Suppressor macrophage treated with lipopolysaccharide for 4 hours (primary cell): ENCODE measurements around the gene SHTN1.

Experiments
- DNase-seq: peaks from one replicate; pipeline ENCODE4 v3.0.0-alpha.2; 2020

The SHTN1 gene

DNA sequence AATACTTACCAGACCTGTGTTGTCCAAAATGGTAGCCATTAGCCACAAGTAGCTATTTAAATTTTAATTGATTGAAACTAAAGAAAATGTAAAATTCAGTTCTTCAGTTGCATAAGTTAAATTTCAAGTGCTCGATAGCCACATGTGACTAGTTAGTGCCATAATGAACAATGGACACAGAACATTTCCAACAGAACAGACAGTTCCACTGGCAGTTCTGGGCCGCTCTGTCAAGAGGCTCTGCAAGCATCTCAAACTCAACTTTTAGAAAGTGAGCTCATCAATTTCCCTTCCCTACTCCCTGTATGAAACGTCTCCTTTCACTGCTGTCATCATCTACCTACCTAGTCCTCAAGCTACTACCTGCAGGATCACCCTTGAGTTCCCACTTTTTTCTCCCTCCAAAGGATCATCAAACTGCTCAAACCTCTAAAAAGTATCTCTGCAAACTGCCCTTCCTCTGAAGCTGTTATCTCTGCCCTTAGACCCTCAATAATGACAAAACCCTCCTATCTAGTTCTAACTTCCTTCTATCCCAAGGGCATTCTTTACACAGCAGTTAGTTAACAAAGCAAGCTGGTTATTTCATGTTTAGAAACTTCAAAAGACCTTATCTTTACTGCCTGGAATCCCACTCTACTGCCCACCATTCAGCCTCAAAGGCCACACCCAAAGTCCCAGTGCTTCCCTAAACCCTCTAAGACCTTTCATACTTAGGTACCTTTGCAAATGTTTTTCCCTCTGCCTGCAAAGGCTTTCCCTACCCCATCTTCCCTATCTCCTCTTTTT, 20.6 kb downstream of the SHTN1 start:
- no peak for DNase-seq

DNA sequence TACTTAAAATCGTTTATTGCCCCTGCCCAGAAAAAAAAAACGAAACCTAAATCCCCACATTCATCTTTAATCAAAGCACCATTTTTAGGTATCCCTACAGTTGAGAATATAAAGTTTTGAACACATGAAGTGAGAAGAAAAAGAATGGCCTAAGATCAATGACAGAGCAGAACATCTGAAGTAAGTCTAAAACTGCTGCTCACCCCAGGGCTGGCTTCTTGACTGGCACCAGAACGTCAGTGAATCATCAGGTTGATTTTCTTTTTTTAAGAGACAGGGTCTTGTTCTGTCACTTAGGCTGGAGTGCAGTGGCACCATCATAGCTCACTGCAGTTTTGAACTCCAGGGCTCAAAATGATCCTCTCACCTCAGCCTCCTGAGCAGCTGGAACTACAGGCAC, 24.9 kb downstream of the SHTN1 start:
- DNase-seq, result no peak

DNA sequence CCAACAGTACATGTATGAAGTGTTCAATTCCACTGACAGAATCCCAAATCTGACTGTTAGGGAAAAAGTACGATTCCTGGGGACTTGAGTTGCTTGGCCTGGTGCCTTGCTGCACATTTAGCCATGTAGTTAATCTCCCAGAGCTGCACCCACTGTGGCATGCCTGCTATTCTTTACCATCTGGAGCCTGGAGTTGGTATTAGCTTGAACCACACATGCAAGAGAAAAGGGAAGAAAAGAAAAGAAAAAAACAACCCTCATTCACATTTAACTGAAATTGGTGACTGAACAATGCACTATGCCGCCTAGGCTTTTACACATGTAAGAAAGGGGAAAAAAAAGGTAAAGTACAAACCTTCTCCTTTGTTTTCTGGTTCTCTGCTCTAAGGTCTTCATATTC, 26.1 kb downstream of the SHTN1 start:
- no peak for DNase-seq

DNA sequence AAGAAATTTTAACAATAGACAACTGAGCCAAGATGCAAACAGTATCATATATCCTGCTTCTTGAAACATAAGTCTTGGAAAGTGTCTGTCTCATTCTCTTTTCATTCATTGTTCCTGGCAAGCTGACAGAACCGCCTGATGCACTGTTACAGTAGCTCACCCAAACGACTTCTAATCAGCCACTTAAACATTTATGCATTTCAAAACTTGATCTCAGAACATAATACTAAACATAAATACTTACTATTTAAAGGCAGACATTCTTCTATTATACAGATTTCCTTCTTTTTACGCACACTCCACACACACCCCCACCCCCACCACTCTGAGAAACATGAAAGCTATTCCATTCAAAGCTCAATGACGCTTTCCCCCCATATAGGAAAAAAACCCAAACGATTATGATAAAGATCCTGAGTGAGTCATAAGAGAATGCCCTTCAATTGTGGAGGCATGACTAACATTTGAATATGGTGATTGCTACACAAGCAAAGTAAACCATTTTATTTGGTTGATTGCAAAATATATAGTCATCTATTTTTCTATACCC, 30.5 kb downstream of the SHTN1 start:
- peak; percentile 76 for DNase-seq

DNA sequence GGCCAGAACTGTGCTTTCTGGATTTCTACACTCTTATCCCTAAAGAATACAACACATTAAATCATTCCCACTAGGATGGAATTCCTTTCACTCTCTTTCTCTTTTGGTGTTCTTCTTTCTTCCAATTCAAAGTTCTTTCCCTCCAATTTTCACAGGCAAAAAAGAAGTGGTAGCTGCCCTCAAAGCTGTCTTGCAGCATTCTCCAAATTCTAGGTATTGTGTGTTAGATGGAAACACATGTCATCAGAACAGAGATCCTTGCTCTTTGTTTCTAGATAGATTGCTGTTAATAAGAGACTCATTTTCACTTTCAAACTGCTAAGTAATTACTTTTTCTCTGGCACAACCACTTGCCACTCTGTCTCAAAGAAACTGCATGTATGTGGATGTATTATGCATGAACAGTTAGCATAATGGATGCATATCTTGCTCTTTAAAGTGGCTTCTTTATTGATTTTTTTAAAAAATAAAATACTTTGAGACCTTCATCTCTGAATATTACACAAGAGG, 31.0 kb downstream of the SHTN1 start:
- DNase-seq, result no peak

DNA sequence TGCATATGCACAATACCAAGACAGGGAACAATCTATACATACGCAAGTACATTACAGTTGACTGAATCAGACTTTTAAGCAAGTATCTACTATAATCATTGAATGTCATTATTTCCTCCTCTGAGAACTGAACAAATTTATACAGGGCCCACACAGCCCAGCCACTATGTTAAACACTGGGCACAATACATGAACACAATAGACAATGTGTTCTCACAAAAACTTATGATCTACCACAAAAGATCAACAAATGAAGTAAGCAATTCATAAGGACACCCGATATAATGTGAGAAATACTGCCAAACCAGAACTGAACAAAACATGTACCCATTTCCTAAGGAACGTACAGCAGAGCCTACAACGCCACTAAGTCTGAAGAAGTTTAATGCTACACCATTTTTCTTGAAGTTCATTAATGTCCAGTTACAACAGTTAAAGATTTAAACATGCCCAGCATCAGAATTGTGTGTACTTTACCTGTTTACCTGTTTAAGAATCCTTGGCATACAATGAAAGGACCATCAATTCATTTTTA, 31.5 kb downstream of the SHTN1 start:
- DNase-seq, result no peak

DNA sequence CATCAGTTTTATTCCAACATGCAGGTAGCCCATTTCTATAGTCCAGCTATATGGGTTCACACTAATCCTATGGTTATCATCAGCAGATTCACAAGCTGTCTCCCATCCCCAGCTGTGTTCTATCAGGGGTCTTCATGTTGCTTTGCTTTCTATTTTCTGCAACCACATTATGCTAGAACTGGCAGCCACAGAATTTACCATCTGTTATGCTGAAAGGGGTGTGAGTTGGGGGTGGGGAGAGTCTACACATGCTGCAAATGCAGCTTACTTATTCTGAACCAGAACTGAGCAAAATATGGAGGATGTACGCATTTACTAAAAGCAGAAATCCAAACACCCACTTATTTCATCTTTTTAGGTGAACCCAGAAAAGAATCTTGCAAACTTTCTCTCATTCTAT, 32.9 kb downstream of the SHTN1 start:
- no peak for DNase-seq

DNA sequence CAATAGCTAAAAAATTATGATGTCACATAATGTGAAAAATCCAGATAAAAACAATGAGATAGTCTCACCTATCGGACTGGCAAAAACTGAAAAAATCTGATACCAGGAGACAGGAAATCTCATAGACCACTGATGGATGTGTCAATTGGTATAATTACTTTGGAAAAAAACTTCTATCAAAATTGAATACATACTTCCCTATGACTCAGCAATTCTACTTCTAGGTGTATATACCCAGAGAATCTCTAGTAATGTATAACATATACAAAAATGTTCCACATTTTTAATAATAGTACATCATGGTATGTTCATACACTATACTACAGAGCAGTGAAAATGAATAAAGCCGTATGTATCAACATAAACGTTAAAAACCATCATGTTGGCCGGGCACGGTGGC, 34.9 kb downstream of the SHTN1 start:
- no peak for DNase-seq

DNA sequence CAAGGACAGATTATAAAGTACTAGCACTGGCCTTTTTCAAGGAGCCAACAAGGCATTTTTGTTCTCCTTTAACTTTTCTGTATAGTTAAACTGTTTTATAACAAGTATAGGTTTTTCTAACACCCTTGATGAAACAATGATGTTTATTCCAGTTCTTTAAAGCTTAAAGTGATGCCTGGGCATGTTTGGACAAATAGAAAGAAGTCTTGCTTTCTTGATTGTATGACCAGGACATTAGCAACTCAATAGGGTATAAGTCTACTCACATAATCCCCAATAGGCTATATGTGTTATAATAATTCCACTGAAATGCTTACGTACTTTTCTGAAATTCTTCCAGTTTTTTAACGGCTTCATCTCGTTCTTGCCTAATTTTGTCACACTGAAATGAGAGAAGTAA, 36.7 kb downstream of the SHTN1 start:
- DNase-seq, result no peak

DNA sequence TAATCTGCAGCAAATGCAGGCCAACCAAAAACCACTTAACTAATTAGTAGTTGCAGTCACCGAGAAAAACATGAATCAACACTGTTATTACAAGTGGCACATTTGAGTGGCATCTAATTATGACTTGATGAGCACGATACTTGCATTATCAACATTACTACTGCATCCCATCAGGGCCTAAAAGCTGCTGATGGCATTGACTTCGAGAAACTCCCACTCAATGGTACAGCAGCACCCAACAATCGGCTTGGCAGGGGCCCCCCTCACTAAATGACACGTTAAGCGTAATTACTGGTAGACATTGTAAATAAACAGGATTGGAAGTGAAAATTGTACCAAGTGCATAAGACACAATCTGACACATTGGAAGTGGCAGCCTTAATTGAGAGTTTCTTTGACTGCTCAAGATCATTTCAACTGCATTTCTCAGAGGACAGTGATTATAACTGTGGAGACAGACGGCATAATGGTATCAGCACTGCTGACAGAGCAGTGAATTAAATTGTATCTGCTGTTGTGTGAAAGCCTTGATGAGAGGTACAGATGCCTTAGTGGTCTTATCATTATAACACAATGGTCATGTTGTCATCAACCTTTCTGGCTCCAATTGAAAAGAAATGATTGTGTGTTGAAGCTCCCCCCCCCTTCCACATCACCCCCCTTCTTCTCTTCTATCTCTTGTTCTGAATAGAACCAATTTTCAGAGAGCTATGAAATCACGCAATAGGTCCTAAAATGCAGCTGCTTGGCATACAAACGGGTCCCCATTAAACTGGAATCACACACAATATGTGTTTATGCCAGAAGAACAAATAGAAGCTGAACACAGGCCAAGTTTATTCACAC, 43.4 kb downstream of the SHTN1 start:
- DNase-seq, result no peak

DNA sequence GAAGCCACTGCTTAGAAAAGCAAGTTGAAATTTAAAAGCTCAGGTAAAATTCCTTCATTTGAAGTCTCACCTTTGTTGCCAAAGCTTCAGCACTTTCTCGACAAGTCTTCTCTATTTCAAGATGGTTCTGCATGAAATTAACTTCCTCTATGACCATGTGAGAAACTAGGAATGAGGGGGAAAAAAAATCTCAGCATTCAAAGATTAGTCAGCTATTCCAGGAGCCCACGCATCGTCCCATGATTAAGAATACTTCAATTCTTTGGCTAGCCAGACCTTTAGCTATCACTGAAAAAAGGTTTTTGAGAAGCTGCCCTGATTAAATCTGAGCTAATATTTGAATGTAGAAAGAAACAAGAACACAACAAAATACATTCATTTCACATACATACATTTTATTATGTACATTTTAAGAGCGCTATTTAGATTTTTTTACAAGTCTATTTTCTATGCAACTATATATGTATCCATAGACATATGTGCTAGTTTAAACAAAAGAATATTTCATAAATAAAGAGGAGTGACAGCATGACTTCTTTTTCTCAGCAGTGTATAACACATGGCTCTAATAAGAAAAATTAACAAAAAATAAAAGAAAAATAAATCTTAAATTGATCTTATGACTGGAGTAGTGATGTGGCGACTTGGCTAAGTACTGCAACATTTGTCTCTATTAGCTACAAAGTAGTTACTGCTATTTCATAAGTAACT, 44.8 kb downstream of the SHTN1 start:
- DNase-seq, result peak; percentile 82

DNA sequence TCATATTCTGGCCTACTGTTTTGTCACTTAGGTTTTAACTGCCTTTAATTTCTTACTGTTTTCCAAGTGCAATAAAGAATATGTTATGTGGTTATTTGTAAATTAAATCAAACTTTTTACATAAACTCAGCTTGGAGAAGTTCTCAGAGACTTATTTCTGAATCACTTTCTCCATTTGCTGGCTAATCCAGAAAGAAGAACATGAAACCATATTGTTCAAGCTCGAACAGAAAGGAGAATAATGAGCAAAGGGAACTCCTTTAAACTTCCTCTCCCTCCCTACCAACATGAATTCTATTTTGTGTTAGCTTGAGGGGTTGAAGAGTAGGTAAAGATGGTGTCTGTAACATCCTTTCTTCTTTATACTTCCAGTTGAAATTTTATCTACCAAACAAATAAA, 52.3 kb downstream of the SHTN1 start:
- peak; percentile 82 for DNase-seq

DNA sequence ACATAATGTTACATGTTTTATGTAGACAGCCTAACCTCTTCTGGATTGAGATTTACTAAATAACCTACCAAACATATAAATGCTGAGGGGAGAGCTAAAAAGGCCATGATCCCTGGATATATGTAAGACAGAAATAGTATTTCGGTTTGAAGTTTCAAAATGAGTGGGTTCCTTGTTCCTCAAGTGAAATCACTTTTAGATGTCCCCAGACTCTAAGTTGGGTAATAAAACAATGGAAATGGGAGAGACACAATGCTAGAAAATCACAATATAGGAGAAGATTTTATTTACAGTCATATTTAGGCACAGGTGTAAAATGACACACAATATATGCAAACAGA, 56.5 kb downstream of the SHTN1 start:
- DNase-seq, result peak; percentile 87

DNA sequence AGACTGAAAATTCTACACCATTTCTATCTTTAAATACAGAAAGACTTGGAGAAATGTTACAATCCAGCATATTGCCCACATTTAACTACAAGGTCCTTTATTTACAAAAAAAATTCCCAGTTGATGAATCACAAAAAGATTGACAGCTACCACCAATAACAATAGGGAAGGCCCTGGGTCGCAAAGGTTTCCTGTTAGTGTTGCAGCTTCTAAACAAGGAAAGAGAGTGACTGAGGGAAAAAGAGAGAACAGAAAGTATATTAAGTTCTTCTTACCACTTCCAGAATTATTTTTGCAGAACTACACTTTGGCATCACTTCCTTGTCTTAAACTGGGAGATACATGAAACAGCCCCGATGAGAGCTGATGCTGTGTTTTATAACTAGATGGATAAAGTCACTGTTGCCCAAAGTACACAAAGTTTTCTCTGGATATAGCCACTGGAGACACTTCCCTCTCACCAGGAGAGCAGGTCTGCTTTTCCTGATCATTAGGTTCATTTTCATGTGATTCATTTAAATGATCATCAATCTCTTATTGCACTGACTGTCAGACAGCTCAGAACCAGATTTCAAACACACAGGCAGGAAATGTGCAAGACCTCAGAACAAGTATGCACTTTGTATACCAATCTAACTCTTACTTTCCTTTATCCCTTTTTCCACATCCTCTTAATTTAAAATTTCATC, 57.0 kb downstream of the SHTN1 start:
- peak; percentile 92 for DNase-seq

DNA sequence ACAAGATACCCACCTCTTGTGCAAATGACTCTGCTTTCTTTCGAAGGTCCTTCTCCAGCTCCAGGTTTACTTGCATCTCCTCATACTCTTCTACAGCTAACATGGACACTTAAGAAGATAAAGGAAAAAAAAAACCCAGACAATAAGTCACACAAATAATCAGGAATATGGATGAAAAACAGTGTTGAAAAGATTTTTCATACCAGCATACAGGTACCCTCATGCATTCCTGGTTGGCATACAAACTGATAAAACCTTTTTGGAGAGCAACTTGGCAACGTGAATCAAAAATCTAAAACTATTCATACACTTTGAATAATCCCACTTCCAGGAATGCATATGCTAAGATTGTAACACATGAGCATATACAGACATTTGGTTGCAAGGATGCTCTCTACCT, 60.1 kb downstream of the SHTN1 start:
- DNase-seq, result no peak

DNA sequence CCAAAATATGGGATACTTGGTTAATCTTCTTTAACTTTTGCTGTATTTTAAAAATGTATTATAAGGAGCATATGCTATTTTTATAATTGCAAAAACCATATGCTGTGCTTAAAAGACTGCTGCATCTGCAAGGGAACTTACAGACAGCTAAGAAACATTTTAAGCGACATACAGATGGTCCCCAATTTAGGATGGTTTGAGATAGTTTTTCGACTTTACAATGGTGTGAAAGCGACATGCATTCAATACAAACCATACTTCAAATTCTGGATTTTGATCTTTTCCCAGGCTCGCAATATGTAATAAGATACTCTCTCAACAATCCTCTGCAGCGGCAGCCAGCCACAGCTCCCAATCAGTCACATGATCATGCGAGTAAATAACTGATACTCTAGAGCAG, 73.2 kb downstream of the SHTN1 start:
- DNase-seq, result no peak

DNA sequence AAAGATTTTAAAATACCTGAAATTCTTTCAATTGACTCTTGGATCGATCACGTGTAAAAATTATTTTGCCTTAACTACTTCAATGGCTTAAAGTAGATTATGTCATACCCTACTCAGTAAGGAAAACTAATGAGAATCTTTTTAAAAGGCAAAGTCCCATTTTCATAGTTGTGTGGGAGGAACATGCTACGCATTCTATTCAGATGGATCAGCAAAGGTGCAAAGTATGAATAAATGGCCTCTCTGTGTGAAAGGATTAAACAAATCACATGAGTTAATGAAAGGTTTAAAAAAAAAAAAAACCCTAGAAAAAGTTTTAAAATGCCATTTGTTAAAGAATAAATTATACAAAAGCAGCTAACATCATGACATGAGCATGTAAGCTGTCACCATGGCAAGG, 78.6 kb downstream of the SHTN1 start:
- DNase-seq, result no peak

DNA sequence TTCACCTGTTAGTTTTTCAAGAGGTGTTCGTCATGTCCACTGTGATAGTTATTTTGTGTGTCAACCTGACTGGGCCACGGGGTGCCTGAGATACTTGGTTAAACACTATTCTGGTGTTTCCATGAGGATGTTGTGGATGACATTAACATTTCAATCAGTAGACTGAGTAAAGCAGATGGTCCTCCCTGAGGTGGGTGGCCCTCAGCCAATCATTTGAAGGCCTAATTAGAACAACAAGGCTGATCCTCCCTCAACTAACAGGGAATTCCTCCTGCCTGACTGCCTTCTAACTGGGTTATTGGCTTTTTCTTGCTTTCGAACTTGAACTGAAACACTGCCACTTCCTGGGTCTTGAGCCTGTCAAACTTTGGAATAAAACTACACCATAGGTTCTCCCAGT, 79.9 kb downstream of the SHTN1 start:
- DNase-seq, result no peak

DNA sequence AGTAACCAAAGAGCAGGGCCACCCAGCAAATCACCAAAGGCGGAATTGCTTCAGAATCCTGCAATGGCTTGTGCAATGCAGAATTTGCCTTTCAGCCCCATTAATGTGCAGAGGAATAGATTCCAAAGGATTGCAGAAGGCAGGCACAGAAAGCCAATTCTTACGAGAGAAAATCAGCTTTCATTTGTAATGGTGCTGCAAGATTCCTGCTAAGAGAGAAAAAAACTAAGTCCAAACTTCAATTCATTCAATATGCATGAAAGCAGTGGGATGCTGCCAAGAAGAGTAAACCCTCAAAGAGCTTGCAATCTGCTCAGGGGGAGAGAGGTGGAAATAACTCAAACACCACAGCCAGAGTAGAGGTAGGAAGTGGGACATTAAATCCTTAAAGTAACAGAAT, 85.3 kb downstream of the SHTN1 start:
- no peak for DNase-seq

DNA sequence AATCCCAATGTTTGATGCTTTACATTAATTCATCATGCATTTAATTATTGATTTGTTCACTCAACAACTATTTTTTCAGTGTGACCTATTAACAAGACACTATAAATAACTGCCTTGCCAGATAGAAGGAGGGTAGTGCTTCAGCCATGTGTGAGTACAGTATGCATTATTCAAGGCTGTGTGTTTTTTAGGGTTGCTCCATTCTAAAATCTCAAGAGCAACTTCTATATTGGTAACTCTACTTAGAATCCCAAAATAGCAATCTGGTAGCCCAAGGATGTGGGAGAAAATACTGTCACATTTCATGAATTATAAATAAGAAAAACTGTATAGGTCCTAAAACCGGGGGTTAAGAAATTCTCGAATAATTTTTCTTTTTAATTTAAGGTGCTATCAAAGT, 85.8 kb downstream of the SHTN1 start:
- DNase-seq, result no peak

DNA sequence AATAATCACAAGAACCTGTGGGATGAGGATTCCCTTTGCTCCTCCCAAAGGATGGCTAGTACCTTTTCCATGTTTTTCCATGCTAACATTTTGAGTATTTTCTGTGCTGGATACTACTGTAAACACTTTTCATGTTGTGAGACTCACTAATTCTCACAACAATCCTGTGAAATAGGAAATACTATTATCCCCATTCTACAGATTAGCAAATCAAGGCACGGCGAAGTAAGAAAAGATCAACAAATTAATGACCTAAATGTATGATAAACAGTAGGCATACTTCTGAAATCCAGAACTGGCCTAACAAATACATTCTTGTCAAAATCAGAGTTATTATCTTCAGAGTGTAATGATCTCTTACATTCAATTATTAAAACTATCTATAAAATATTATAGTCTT, 86.4 kb downstream of the SHTN1 start:
- no peak for DNase-seq

DNA sequence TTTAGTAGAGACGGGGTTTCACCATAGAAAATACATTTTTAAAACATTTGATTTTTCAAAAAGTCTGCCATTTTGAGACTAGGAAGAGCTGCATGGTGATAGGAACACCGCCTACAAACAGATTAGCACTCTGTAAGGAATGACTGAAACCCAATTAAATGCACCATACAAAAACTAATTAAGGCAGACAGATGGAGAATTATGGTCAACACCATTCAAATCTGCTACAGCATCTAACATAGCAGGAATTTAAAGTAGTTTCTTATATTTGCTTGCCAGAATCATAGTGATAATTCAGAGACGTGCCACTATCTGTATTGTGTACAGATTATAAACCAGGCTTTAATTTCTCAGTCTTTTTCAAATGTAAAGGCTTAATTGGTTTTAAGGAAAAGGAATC, 87.5 kb downstream of the SHTN1 start:
- no peak for DNase-seq

DNA sequence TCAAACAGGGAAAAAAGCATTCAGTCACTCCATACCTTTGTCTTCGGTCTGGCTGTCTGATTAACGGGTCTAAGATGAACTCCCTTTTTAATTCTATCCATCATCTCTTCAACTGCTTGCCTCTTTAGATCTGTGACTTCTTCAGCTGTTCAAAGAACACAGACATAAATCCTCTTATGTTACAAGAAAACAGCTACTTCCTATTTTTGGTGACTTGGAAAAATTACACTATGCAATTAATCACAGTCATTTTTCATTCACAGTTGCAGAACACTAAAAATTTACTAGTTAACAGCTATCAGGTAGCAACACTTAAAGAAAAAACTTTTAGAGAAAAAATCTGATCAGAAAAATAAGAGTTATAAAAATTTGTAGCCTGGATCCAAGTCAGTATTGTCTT, 89.6 kb downstream of the SHTN1 start:
- DNase-seq, result no peak
